KMS-11 (cell line): ENCODE results near the gene SELPLG.
A peak's percentile ranks its signal among the peaks of the same experiment; 100 is the strongest.

Source experiments
- H2AFZ ChIP-seq: fragments of 200-600 bp; sonication (generic); 2 replicates; pipeline ENCODE4 v1.6.1; 2016; ENCODE audit warnings: antibody characterized with exemption, mixed run types, low read depth
- H3K27ac ChIP-seq: fragments of 200-600 bp; sonication (generic); 2 replicates; pipeline ENCODE4 v1.6.1; 2016; ENCODE audit warnings: mild to moderate bottlenecking, mixed run types
- H3K27me3 ChIP-seq: fragments of 200-600 bp; sonication (generic); 2 replicates; pipeline ENCODE4 v1.6.1; 2017; ENCODE audit warnings: mild to moderate bottlenecking, low read depth, mixed run types, moderate library complexity; ENCODE audit not compliant: insufficient read depth
- H3K36me3 ChIP-seq: fragments of 200-600 bp; sonication (generic); 2 replicates; pipeline ENCODE4 v1.6.1; 2017; ENCODE audit warnings: mild to moderate bottlenecking, mixed run types; ENCODE audit not compliant: insufficient read depth
- H3K4me1 ChIP-seq: fragments of 200-600 bp; sonication (generic); 2 replicates; pipeline ENCODE4 v1.6.1; 2016; ENCODE audit warnings: mild to moderate bottlenecking, low read depth, mixed run types; ENCODE audit not compliant: poor library complexity, severe bottlenecking
- H3K4me2 ChIP-seq: fragments of 200-600 bp; sonication (generic); 2 replicates; pipeline ENCODE4 v1.7.0; 2016; ENCODE audit warnings: mild to moderate bottlenecking, mixed run types
- H3K4me3 ChIP-seq: fragments of 200-600 bp; sonication (generic); IDR thresholded peaks from 2 replicates; pipeline ENCODE4 v1.6.1; 2017; ENCODE audit warnings: low read depth, low read length, mixed read lengths; ENCODE audit not compliant: insufficient read depth
- H3K79me2 ChIP-seq: fragments of 200-600 bp; sonication (generic); 2 replicates; pipeline ENCODE4 v1.6.1; 2016; ENCODE audit warnings: low read depth, mixed run types; ENCODE audit not compliant: insufficient read depth
- H3K9ac ChIP-seq: fragments of 200-600 bp; sonication (generic); 2 replicates; pipeline ENCODE4 v1.6.1; 2016; ENCODE audit warnings: mild to moderate bottlenecking, mixed run types
- H4K20me1 ChIP-seq: fragments of 200-600 bp; sonication (generic); 2 replicates; pipeline ENCODE4 v1.6.1; 2016; ENCODE audit warnings: mild to moderate bottlenecking, mixed run types; ENCODE audit not compliant: insufficient read depth
- CTCF ChIP-seq: fragments of 200-600 bp; sonication (generic); conservative IDR thresholded peaks from 2 replicates; pipeline ENCODE4 v1.6.1; 2017; ENCODE audit warnings: low read depth, mild to moderate bottlenecking, antibody characterized with exemption, low read length, moderate library complexity, mixed read lengths

SELPLG gene

GRCh38 chr12:108572166-108572790 lies 61.4 kb downstream of the SELPLG start:
- H4K20me1 ChIP-seq: no peaks in the 10 kb centered on the region
- no peaks in the 10 kb centered on the region for H3K36me3 ChIP-seq
- H3K9ac ChIP-seq: no peak overlapping the region
- no peak for TF ChIP-seq CTCF
- H3K4me2 ChIP-seq: peak overlapping the region; percentile 4; the same call in 1 of the 2 replicates
- H3K27ac ChIP-seq: no peak overlapping the region; the same call in 1 of the 2 replicates
- H3K79me2 ChIP-seq: no peaks in the 10 kb centered on the region
- peaks cover 97% of the 10 kb centered on the region for H3K4me1 ChIP-seq
- H3K4me3 ChIP-seq: no peak overlapping the region
- H2AFZ ChIP-seq: no peak overlapping the region
- H3K27me3 ChIP-seq: no peaks in the 10 kb centered on the region
